ENCODE data around the gene GPR78. TPM values are rescaled to one million over a fixed set of nuclear protein-coding genes. Genes with fewer than 3 reads are reported as not detected.

GPR78 gene
- total and polyA plus RNA-seq, 8 donors, result 0.31 to 2.3 (median 0.55) TPM; not detected in 5

GRCh38 chr4:8553216-8553615 is 27.0 kb upstream of the GPR78 start:
- Histone ChIP-seq H3K9me3 (no peaks in the 10 kb centered on the region), H3K27me3 (peaks cover 0 to 10% (median 0%) of the 10 kb centered on the region in 3 donors), H3K4me3 (no peak overlapping the region), H3K27ac (no peak overlapping the region), H3K4me1 (no peaks in the 10 kb centered on the region), H3K36me3 (no peaks in the 10 kb centered on the region)
- intact Hi-C loops (cut with DNase I; ENCODE audit: low total_unique reads), result no loop called here
- 78 to 100% (median 91%) methylated on average over 3 to 8 of the region's 8 CpGs for WGBS, 5 donors
- TF ChIP-seq EP300 (IDR thresholded peaks at IDR 0.05) (no peak), POLR2AphosphoS5 (IDR thresholded peaks at IDR 0.05) (no peak), POLR2A (IDR thresholded peaks at IDR 0.05) (no peak)
- DNase-seq, result no peak

GRCh38 chr4:8553991-8554405 is 26.2 kb upstream of the GPR78 start:
- no peaks in the 10 kb centered on the region for H3K9me3 ChIP-seq
- TF ChIP-seq POLR2A (IDR thresholded peaks at IDR 0.05) (no peak), POLR2AphosphoS5 (IDR thresholded peaks at IDR 0.05) (no peak), CTCF (IDR thresholded peaks at IDR 0.05) (no peak), EP300 (IDR thresholded peaks at IDR 0.05) (no peak)
- H3K4me3 ChIP-seq, result no peak overlapping the region
- H3K4me1 ChIP-seq, result no peaks in the 10 kb centered on the region
- peaks cover 0 to 14% (median 0%) of the 10 kb centered on the region in 3 donors for H3K27me3 ChIP-seq
- 64 to 80% (median 78%) methylated on average over 2 to 12 of the region's 12 CpGs for WGBS, 5 donors
- intact Hi-C loops (cut with DNase I; ENCODE audit: low total_unique reads), result no loop called here
- H3K36me3 ChIP-seq, result no peaks in the 10 kb centered on the region
- no peak overlapping the region for H3K27ac ChIP-seq
- DNase-seq, result no peak

GRCh38 chr4:8554555-8555100 is 25.6 kb upstream of the GPR78 start:
- Histone ChIP-seq H3K4me1 (no peaks in the 10 kb centered on the region), H3K27ac (no peak overlapping the region), H3K4me3 (no peak overlapping the region), H3K27me3 (peaks cover 0 to 16% (median 0%) of the 10 kb centered on the region in 3 donors), H3K36me3 (no peaks in the 10 kb centered on the region), H3K9me3 (no peaks in the 10 kb centered on the region)
- DNase-seq, result no peak
- 78 to 88% (median 85%) methylated on average over 17 of the region's 17 CpGs for WGBS, 5 donors
- intact Hi-C loops (cut with DNase I; ENCODE audit: low total_unique reads), result no loop called here
- TF ChIP-seq EP300 (IDR thresholded peaks at IDR 0.05) (no peak), POLR2A (IDR thresholded peaks at IDR 0.05) (no peak), POLR2AphosphoS5 (IDR thresholded peaks at IDR 0.05) (no peak), CTCF (IDR thresholded peaks at IDR 0.05) (no peak)

- 67 to 82% (median 75%) methylated on average over 5 of the region's 5 CpGs for whole genome bisulfite sequencing, 5 donors
- no peak overlapping the region for H3K4me3 ChIP-seq
- no peak overlapping the region for H3K27ac ChIP-seq
- intact Hi-C loops (cut with DNase I; ENCODE audit: low total_unique reads), result no loop called here
- no peaks in the 10 kb centered on the region for H3K4me1 ChIP-seq
- no peaks in the 10 kb centered on the region for H3K9me3 ChIP-seq
- no peaks in the 10 kb centered on the region for H3K36me3 ChIP-seq
- TF ChIP-seq POLR2A (IDR thresholded peaks at IDR 0.05), result no peak
- no peak for TF ChIP-seq CTCF (IDR thresholded peaks at IDR 0.05)
- TF ChIP-seq POLR2AphosphoS5 (IDR thresholded peaks at IDR 0.05), result no peak
- no peak for TF ChIP-seq EP300 (IDR thresholded peaks at IDR 0.05)
- DNase-seq, result no peak
- peaks cover 0 to 25% (median 0%) of the 10 kb centered on the region in 3 donors for H3K27me3 ChIP-seq
These were observed 24.5 kb upstream of the GPR78 start for GRCh38 chr4:8555716-8556115.
